ENCODE results near the gene RAP1GAP.

RAP1GAP gene

GRCh38 chr1:21625390-21626190 lies 43.6 kb downstream of the RAP1GAP start:
- no peaks in the 10 kb centered on the region for H3K4me1 Mint-ChIP-seq (ENCODE audit: low read depth)
- H3K9me3 Mint-ChIP-seq: no peaks in the 10 kb centered on the region
- no peaks in the 10 kb centered on the region for H3K36me3 Mint-ChIP-seq (ENCODE audit: low read depth)
- no peak overlapping the region for H3K4me3 Mint-ChIP-seq
- no peak overlapping the region for H3K27ac Mint-ChIP-seq
- no peak for DNase-seq (ENCODE audit: low spot score)
- peaks cover 18% of the 10 kb centered on the region for H3K27me3 Mint-ChIP-seq (ENCODE audit: low read depth)

- Mint-ChIP-seq H3K9me3 (no peaks in the 10 kb centered on the region), H3K4me3 (no peak overlapping the region), H3K27ac (no peak overlapping the region), H3K27me3 (ENCODE audit: low read depth) (peaks cover 16% of the 10 kb centered on the region), H3K36me3 (ENCODE audit: low read depth) (no peaks in the 10 kb centered on the region), H3K4me1 (ENCODE audit: low read depth) (no peaks in the 10 kb centered on the region)
- no peak for DNase-seq (ENCODE audit: low spot score)
These were observed 44.4 kb downstream of the RAP1GAP start for GRCh38 chr1:21624571-21625389.

GRCh38 chr1:21623410-21623961 lies 45.7 kb downstream of the RAP1GAP start:
- no peak for DNase-seq (ENCODE audit: low spot score)
- peaks cover 16% of the 10 kb centered on the region for H3K27me3 Mint-ChIP-seq (ENCODE audit: low read depth)
- no peaks in the 10 kb centered on the region for H3K4me1 Mint-ChIP-seq (ENCODE audit: low read depth)
- no peaks in the 10 kb centered on the region for H3K9me3 Mint-ChIP-seq
- no peak overlapping the region for H3K27ac Mint-ChIP-seq
- no peak overlapping the region for H3K4me3 Mint-ChIP-seq
- no peaks in the 10 kb centered on the region for H3K36me3 Mint-ChIP-seq (ENCODE audit: low read depth)

GRCh38 chr1:21622466-21623315 lies 46.5 kb downstream of the RAP1GAP start:
- H3K27ac Mint-ChIP-seq: no peak overlapping the region
- no peaks in the 10 kb centered on the region for H3K9me3 Mint-ChIP-seq
- H3K27me3 Mint-ChIP-seq (ENCODE audit: low read depth): peaks cover 16% of the 10 kb centered on the region
- no peaks in the 10 kb centered on the region for H3K4me1 Mint-ChIP-seq (ENCODE audit: low read depth)
- peak; percentile 47 for DNase-seq (ENCODE audit: low spot score)
- no peaks in the 10 kb centered on the region for H3K36me3 Mint-ChIP-seq (ENCODE audit: low read depth)
- peak overlapping the region; percentile 51 for H3K4me3 Mint-ChIP-seq

- no peaks in the 10 kb centered on the region for H3K36me3 Mint-ChIP-seq (ENCODE audit: low read depth)
- no peak overlapping the region for H3K27ac Mint-ChIP-seq
- no peaks in the 10 kb centered on the region for H3K9me3 Mint-ChIP-seq
- H3K4me1 Mint-ChIP-seq (ENCODE audit: low read depth): no peaks in the 10 kb centered on the region
- peak overlapping the region; percentile 29 for H3K4me3 Mint-ChIP-seq
- DNase-seq (ENCODE audit: low spot score): no peak
- peaks cover 16% of the 10 kb centered on the region for H3K27me3 Mint-ChIP-seq (ENCODE audit: low read depth)
These were observed 47.3 kb downstream of the RAP1GAP start for GRCh38 chr1:21621761-21622436.

- no peak overlapping the region for H3K4me3 Mint-ChIP-seq
- H3K9me3 Mint-ChIP-seq: no peaks in the 10 kb centered on the region
- H3K27me3 Mint-ChIP-seq (ENCODE audit: low read depth): peaks cover 16% of the 10 kb centered on the region
- H3K27ac Mint-ChIP-seq: no peak overlapping the region
- no peaks in the 10 kb centered on the region for H3K36me3 Mint-ChIP-seq (ENCODE audit: low read depth)
- no peaks in the 10 kb centered on the region for H3K4me1 Mint-ChIP-seq (ENCODE audit: low read depth)
- DNase-seq (ENCODE audit: low spot score): no peak
These were observed 48.1 kb downstream of the RAP1GAP start for GRCh38 chr1:21621051-21621450.

- no peak for DNase-seq (ENCODE audit: low spot score)
- H3K36me3 Mint-ChIP-seq (ENCODE audit: low read depth): no peaks in the 10 kb centered on the region
- H3K9me3 Mint-ChIP-seq: no peaks in the 10 kb centered on the region
- H3K27ac Mint-ChIP-seq: no peak overlapping the region
- peaks cover 16% of the 10 kb centered on the region for H3K27me3 Mint-ChIP-seq (ENCODE audit: low read depth)
- no peak overlapping the region for H3K4me3 Mint-ChIP-seq
- H3K4me1 Mint-ChIP-seq (ENCODE audit: low read depth): no peaks in the 10 kb centered on the region
These were observed 48.7 kb downstream of the RAP1GAP start for GRCh38 chr1:21620496-21620895.

- no peaks in the 10 kb centered on the region for H3K36me3 Mint-ChIP-seq (ENCODE audit: low read depth)
- no peak overlapping the region for H3K4me3 Mint-ChIP-seq
- no peak for DNase-seq (ENCODE audit: low spot score)
- no peaks in the 10 kb centered on the region for H3K9me3 Mint-ChIP-seq
- peaks cover 16% of the 10 kb centered on the region for H3K27me3 Mint-ChIP-seq (ENCODE audit: low read depth)
- H3K4me1 Mint-ChIP-seq (ENCODE audit: low read depth): no peaks in the 10 kb centered on the region
- no peak overlapping the region for H3K27ac Mint-ChIP-seq
These were observed 49.1 kb downstream of the RAP1GAP start for GRCh38 chr1:21620011-21620410.

- no peaks in the 10 kb centered on the region for H3K36me3 Mint-ChIP-seq (ENCODE audit: low read depth)
- no peak for DNase-seq (ENCODE audit: low spot score)
- no peaks in the 10 kb centered on the region for H3K4me1 Mint-ChIP-seq (ENCODE audit: low read depth)
- H3K27me3 Mint-ChIP-seq (ENCODE audit: low read depth): peaks cover 16% of the 10 kb centered on the region
- H3K27ac Mint-ChIP-seq: no peak overlapping the region
- H3K9me3 Mint-ChIP-seq: no peaks in the 10 kb centered on the region
- H3K4me3 Mint-ChIP-seq: no peak overlapping the region
These were observed 49.7 kb downstream of the RAP1GAP start for GRCh38 chr1:21619375-21619947.

- H3K36me3 Mint-ChIP-seq (ENCODE audit: low read depth): no peaks in the 10 kb centered on the region
These were observed 50.4 kb downstream of the RAP1GAP start for GRCh38 chr1:21618561-21619374.

GRCh38 chr1:21618059-21618458 lies 51.1 kb downstream of the RAP1GAP start:
- Mint-ChIP-seq H3K27me3 (ENCODE audit: low read depth) (peaks cover 16% of the 10 kb centered on the region), H3K9me3 (no peaks in the 10 kb centered on the region), H3K36me3 (ENCODE audit: low read depth) (no peaks in the 10 kb centered on the region), H3K27ac (no peak overlapping the region), H3K4me1 (ENCODE audit: low read depth) (no peaks in the 10 kb centered on the region), H3K4me3 (no peak overlapping the region)
- no peak for DNase-seq (ENCODE audit: low spot score)

More at GRCh38 chr1:21618561-21619374, 50.4 kb downstream of the RAP1GAP start:
- no peak for DNase-seq (ENCODE audit: low spot score)
- Mint-ChIP-seq H3K27ac (no peak overlapping the region), H3K4me1 (ENCODE audit: low read depth) (no peaks in the 10 kb centered on the region), H3K27me3 (ENCODE audit: low read depth) (peaks cover 16% of the 10 kb centered on the region), H3K4me3 (no peak overlapping the region), H3K9me3 (no peaks in the 10 kb centered on the region)

GRCh38 chr1:21617126-21617738 lies 51.9 kb downstream of the RAP1GAP start:
- H3K9me3 Mint-ChIP-seq: no peaks in the 10 kb centered on the region
- DNase-seq (ENCODE audit: low spot score): no peak
- H3K4me1 Mint-ChIP-seq (ENCODE audit: low read depth): no peaks in the 10 kb centered on the region
- no peak overlapping the region for H3K27ac Mint-ChIP-seq
- no peak overlapping the region for H3K4me3 Mint-ChIP-seq
- H3K27me3 Mint-ChIP-seq (ENCODE audit: low read depth): peaks cover 12% of the 10 kb centered on the region
- no peaks in the 10 kb centered on the region for H3K36me3 Mint-ChIP-seq (ENCODE audit: low read depth)

All from T-helper 2 cell treated with Interferon-gamma antibody and Interleukin-4, amounts not matched to agents 5 μg/mL and 100 μg/mL, for 36 hours (primary cell).